Right cardiac atrium (tissue), 5 donors: ENCODE data around the gene SSBP2. TPM values are rescaled to one million over a fixed set of nuclear protein-coding genes. Genes with fewer than 3 reads are reported as not detected.

Source experiments
- ATAC-seq, 2 donors: fragments of 200-7000 bp; cut with Tn5 transposase; one replicate each; pipeline versions ENCODE4 v1.8.0 to v1.9.1; 2020; ENCODE audit warnings: moderate library complexity in 2 of 2, mild to moderate bottlenecking in 1 of 2
- DNase-seq, 3 donors: peaks; one replicate each; pipeline ENCODE4 v3.0.0-alpha.2; 2020
- H3K27ac ChIP-seq: one replicate; pipeline ENCODE4 v1.5.1; 2013; ENCODE audit warnings: mild to moderate bottlenecking, low read length, control low read depth, moderate library complexity
- H3K27me3 ChIP-seq: one replicate; pipeline ENCODE4 v1.6.1; 2013; ENCODE audit not compliant: control insufficient read depth, insufficient read depth
- H3K4me1 ChIP-seq: one replicate; pipeline ENCODE4 v1.6.1; 2013; ENCODE audit warnings: low read length; ENCODE audit not compliant: control insufficient read depth, insufficient read depth
- H3K4me3 ChIP-seq: one replicate; pipeline ENCODE4 v1.5.1; 2013; ENCODE audit warnings: low read length, control low read depth
- H3K9me3 ChIP-seq: one replicate; pipeline ENCODE4 v1.6.1; 2013; ENCODE audit warnings: low read length; ENCODE audit not compliant: control insufficient read depth
- WGBS: extraction: QIAGEN DNeasy Blood & Tissue Kit; methylation state at CpG from one replicate; pipeline ENCODE4 v1.1.7; 2013; 5-methylcytosine and 5-hydroxymethylcytosine counted together
- intact Hi-C, 4 donors: fragments of 100-400 bp; cut with DNase I; formaldehyde crosslinking; loops; one replicate each; pipeline versions ENCODE4 v1.11.0 to v1.14.0; 2022 to 2023
- polyA plus RNA-seq: library from polyadenylated mRNA; stranded (reverse); fragments of 200-250 nt; gene quantifications from one replicate; pipeline ENCODE4 v1.2.3, GENCODE V29; 2013
- total RNA-seq, 4 donors: library from RNA; stranded (reverse); fragmentation: NEBNext Ultra II Directional; extraction: Animal tissue kit (Norgen Biotek cat#: 25700); gene quantifications; one replicate each; pipeline ENCODE4 v1.2.1, GENCODE V29; 2021
- donor health status: healthy with polysubstance abuse.
- donor health status: DM: no; HTN: yes; CAD: no.
- donor health status: DM: no; HTN: no; CAD: no.
- donor health status: DM: no; HTN: yes; CAD: no; lungs with severe emphysema.
- donor health status: DM: yes; HTN: yes; CAD: no.

The SSBP2 gene
- total and polyA plus RNA-seq, 5 donors, result 31.9 to 57.8 (median 51.5) TPM

GRCh38 chr5:81554647-81555046 lies 196.2 kb downstream of the SSBP2 start:
- H3K27ac ChIP-seq, result no peak overlapping the region
- intact Hi-C loops, result no loop called here
- no peaks in the 10 kb centered on the region for H3K4me1 ChIP-seq
- H3K27me3 ChIP-seq, result no peaks in the 10 kb centered on the region
- ATAC-seq, result no peak
- 94% methylated on average over 1 of the region's 1 CpG for WGBS
- DNase-seq, result no peak
- H3K4me3 ChIP-seq, result no peak overlapping the region
- no peaks in the 10 kb centered on the region for H3K9me3 ChIP-seq

GRCh38 chr5:81553567-81554212 lies 197.2 kb downstream of the SSBP2 start:
- no peak for ATAC-seq
- intact Hi-C loops, result no loop called here
- Histone ChIP-seq H3K4me1 (no peaks in the 10 kb centered on the region), H3K9me3 (no peaks in the 10 kb centered on the region), H3K27me3 (no peaks in the 10 kb centered on the region), H3K27ac (no peak overlapping the region), H3K4me3 (no peak overlapping the region)
- 41% methylated on average over 1 of the region's 1 CpG for WGBS
- no peak for DNase-seq

DNA sequence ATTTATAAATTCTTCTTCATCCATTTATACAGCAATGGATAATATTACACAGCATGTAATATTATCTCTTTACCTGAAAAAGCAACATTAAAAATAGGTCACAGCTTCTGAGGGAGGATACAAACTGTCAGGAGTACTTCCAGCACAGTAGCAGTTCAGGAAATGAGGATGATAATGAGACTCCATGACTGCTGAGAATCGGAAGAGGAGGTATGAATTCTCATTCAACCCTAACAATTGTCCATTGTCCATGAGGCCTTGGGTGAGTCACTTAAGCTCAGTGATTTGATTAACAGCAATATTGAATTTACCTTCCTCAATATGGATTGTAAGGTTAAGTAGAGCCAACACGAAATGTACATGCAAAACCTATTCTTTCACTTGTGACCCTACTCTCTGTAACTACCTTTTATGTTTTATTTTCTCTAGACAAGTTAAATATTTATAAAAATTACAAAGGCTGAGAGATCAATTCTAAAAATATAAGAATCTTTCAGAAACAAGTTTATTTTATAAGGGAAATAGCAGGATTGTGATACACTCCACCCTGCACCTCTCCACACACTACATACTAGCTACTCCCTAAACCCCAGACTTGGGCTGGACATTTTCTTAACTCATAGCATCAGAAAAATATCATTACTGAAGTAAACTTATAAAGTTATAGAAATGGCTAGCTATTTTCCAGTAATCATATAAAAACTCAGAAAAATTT lies 197.9 kb downstream of the SSBP2 start:
- WGBS, result 57% methylated on average over 2 of the region's 2 CpGs
- H3K9me3 ChIP-seq, result no peaks in the 10 kb centered on the region
- no peak overlapping the region for H3K27ac ChIP-seq
- peak in 1 of 2 donors; percentile 59 for ATAC-seq
- no peaks in the 10 kb centered on the region for H3K4me1 ChIP-seq
- H3K27me3 ChIP-seq, result no peaks in the 10 kb centered on the region
- no peak overlapping the region for H3K4me3 ChIP-seq
- intact Hi-C loops, result no loop called here
- no peak for DNase-seq

DNA sequence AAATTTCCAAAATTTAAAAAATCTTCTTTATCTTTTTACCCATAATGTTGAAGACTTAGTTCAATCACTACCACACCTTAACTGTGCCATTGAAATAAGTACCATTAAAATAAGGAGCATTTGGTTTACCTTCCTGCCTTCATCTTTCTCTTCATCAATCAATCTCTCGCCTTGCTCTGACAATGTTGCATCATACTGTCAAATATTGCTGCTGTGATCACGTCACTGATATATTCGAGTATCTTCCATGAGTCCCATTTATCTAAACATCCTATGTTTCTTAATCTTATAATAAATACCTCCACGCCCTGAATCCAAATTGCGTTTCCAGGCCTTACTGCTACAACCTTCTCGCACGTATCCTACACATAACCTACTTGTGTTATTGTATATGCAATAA lies 201.8 kb downstream of the SSBP2 start:
- DNase-seq, result no peak
- intact Hi-C loops, result no loop called here
- H3K27ac ChIP-seq, result no peak overlapping the region
- H3K4me3 ChIP-seq, result no peak overlapping the region
- no peaks in the 10 kb centered on the region for H3K4me1 ChIP-seq
- H3K9me3 ChIP-seq, result no peaks in the 10 kb centered on the region
- no peaks in the 10 kb centered on the region for H3K27me3 ChIP-seq
- 97% methylated on average over 7 of the region's 7 CpGs for WGBS
- ATAC-seq, result no peak

DNA sequence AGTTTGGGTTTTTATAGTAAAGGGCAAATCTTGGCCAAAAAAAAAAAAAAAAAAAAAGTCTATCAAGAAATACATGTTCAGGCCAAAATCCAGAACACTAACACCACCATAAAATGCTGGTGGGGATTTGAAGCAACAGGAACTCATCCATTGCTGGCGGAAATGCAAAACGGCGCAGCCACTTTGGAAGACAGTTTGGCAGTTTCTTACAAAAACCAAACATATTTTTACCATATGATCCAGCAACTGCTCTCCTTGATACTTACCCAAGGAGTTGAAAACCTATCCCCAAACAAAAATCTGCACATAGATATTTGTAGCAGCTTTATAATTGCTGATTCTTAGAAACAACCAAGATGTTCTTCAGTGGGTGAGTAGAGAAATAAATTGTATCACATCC lies 203.9 kb downstream of the SSBP2 start:
- 96% methylated on average over 3 of the region's 3 CpGs for WGBS
- intact Hi-C loops, result no loop called here
- ATAC-seq, result no peak

GRCh38 chr5:81545911-81546310 lies 205.0 kb downstream of the SSBP2 start:
- H3K27ac ChIP-seq, result no peak overlapping the region
- ATAC-seq, result no peak
- DNase-seq, result no peak
- H3K4me3 ChIP-seq, result no peak overlapping the region
- H3K4me1 ChIP-seq, result no peaks in the 10 kb centered on the region
- H3K9me3 ChIP-seq, result no peaks in the 10 kb centered on the region
- intact Hi-C loops, result no loop called here
- no peaks in the 10 kb centered on the region for H3K27me3 ChIP-seq

More for the DNA sequence above, 203.9 kb downstream of the SSBP2 start:
- Histone ChIP-seq H3K27ac (no peak overlapping the region), H3K4me1 (no peaks in the 10 kb centered on the region), H3K4me3 (no peak overlapping the region), H3K27me3 (no peaks in the 10 kb centered on the region), H3K9me3 (no peaks in the 10 kb centered on the region)
- DNase-seq, result no peak

DNA sequence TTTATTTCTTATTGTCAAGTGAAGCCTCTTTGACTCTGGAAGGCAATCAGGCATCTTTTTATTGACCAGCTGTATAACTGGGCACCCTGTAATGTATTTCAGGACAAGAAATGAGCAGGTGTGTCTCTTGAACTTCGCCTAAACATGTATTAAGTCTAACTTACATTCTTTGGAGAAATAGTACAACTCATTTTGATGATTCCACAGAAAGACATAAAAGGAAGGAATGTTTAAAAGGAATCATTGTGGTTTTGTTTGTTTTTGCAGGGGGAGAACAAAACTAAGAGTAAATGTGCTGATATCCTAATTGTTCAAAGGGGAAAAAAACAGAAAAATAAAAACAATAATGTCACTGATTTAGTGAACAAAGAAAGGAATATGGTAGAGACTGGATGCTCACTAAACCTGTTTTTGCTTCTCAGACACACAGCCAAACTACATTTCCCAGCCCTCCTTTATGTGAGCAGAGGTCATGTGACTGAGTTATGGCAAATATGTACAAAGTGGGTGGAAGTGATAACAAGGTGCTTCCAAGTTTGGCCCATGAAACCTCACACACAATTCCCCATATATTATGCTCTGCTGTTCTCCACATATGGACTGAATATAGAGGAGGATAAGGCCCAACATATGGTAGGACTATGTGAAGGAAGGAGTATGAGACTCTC lies 206.4 kb downstream of the SSBP2 start:
- DNase-seq (no peak), ATAC-seq (no peak)
- intact Hi-C loops, result no loop called here
- Histone ChIP-seq H3K4me3 (no peak overlapping the region), H3K27ac (no peak overlapping the region), H3K27me3 (no peaks in the 10 kb centered on the region), H3K4me1 (no peaks in the 10 kb centered on the region), H3K9me3 (no peaks in the 10 kb centered on the region)
- WGBS, result 99% methylated on average over 1 of the region's 1 CpG

- Histone ChIP-seq H3K9me3 (no peaks in the 10 kb centered on the region), H3K4me3 (no peak overlapping the region), H3K27me3 (no peaks in the 10 kb centered on the region), H3K27ac (no peak overlapping the region), H3K4me1 (no peaks in the 10 kb centered on the region)
- ATAC-seq (no peak), DNase-seq (no peak)
- WGBS, result 92% methylated on average over 1 of the region's 1 CpG
- intact Hi-C loops, result no loop called here
These were observed 208.7 kb downstream of the SSBP2 start for GRCh38 chr5:81542242-81542641.

DNA sequence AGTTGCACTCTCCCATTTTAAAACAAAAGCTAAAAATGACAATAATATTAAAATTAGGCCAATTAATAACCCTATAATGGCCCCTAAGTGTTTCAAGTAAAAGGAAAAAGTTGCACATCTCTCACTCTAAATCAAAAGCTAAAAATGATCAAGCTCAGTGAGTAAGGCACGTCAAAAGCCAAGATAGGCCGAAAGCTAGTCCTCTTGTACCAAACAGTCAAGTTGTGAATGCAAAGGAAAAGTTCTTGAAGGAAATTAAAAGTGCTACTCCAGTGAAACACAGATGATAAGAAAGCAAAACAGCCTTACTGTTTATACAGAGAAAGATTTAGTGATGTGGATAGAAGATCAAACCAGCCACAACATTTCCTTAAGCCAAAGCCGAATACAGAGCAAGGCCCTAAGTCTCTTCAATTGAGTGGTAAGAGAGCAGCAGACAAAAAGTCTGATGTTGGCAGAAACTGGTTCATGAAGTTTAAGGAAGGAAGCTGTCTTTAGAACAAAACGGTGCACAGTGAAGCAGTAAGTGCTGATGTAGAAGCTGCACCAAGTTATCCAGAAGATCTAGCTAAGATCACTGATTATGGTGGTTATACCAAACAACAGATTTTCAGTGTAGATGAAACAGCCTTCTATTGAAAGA lies 212.9 kb downstream of the SSBP2 start:
- H3K4me3 ChIP-seq, result no peak overlapping the region
- ATAC-seq, result no peak
- no peak overlapping the region for H3K27ac ChIP-seq
- no peak for DNase-seq
- WGBS, result 72% methylated on average over 4 of the region's 4 CpGs
- H3K4me1 ChIP-seq, result no peaks in the 10 kb centered on the region
- H3K27me3 ChIP-seq, result no peaks in the 10 kb centered on the region
- intact Hi-C loops, result no loop called here
- H3K9me3 ChIP-seq, result no peaks in the 10 kb centered on the region

DNA sequence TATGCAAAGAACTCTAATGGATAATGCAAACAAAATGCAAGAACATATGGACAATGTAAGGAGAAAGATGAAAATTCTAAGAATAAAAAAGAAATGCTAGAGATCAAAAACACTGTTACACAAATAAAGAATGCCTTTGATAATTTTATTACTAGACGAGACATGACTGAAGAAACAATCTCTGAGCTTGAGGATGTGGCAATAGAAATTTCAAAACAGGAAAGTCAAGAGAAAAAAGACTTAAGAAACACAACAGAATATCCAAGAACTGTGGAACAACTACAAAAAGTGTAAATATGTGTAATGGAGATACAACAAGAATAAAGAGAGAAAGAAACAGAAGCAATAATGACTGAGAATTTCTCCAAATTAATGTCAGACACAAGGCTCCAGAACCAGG lies 216.5 kb downstream of the SSBP2 start:
- Histone ChIP-seq H3K4me1 (no peaks in the 10 kb centered on the region), H3K9me3 (no peaks in the 10 kb centered on the region), H3K4me3 (no peak overlapping the region), H3K27ac (no peak overlapping the region), H3K27me3 (no peaks in the 10 kb centered on the region)
- intact Hi-C loops, result no loop called here
- 85% methylated on average over 1 of the region's 1 CpG for WGBS
- no peak for ATAC-seq
- DNase-seq, result no peak
